Fibroblast of upper back skin (primary cell): Measurements from ENCODE around the gene VAV2.

Experiments used
- DNase-seq: peaks from one replicate; pipeline ENCODE4 v3.0.0-alpha.2; 2013

Gene VAV2, protein sequence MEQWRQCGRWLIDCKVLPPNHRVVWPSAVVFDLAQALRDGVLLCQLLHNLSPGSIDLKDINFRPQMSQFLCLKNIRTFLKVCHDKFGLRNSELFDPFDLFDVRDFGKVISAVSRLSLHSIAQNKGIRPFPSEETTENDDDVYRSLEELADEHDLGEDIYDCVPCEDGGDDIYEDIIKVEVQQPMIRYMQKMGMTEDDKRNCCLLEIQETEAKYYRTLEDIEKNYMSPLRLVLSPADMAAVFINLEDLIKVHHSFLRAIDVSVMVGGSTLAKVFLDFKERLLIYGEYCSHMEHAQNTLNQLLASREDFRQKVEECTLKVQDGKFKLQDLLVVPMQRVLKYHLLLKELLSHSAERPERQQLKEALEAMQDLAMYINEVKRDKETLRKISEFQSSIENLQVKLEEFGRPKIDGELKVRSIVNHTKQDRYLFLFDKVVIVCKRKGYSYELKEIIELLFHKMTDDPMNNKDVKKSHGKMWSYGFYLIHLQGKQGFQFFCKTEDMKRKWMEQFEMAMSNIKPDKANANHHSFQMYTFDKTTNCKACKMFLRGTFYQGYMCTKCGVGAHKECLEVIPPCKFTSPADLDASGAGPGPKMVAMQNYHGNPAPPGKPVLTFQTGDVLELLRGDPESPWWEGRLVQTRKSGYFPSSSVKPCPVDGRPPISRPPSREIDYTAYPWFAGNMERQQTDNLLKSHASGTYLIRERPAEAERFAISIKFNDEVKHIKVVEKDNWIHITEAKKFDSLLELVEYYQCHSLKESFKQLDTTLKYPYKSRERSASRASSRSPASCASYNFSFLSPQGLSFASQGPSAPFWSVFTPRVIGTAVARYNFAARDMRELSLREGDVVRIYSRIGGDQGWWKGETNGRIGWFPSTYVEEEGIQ

DNA sequence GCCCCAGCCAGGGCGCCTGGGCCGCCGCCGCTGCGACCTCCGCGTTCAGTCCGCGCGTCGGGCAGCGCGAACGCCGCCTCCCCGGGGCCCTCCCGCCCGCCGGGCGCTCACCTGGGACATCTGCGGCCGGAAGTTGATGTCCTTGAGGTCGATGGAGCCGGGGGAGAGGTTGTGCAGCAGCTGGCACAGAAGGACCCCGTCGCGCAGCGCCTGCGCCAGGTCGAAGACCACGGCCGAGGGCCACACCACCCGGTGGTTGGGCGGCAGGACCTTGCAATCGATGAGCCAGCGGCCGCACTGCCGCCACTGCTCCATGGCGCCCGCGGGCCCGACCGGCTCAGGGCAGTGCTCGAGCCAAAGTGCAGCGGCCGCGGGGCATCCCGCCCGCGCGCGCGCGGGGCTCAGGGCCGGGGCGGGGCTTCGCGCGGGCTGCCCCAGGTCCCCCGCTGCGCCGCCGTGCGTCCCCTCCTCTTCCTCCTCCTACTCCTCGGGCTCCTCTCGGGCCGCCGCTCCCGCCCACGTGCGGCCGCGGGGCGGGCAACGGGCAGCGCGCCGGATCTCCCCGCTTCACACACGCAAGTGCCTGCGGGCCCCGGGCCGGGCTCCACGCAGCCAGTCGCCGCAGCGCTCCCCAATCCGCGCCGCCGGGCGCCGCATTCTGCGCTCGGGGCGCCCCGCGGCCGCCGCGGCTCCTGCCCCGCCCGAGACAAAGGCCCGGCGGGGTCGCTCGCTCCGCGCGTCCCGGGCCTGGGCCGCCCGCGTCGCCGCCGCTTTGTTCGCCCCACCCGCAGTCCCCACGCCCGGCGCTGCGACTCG, at the start of gene VAV2:
Gene VAV2, minus strand, starts transcription at position 361 of the 816 bp plus-strand sequence. Its CDS starts 46 bp downstream, at position 315.
- peak; percentile 68 for DNase-seq

DNA sequence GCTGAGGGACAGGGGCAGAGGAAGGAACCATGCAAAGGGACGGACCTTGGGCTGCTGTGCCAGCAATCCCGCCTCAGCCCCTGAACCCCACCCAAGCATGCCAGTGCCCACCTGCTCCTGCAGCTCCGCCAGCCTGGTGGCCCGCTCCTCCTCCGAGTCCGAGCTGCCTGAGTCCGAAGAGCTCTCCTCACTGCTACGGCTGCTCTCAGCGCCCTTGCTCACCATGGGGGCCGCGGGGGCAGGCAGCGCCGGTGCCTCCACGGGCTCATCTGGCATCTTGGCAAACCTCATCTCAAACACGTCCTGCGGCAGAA, 49.5 kb upstream of the VAV2 start:
- no peak for DNase-seq

DNA sequence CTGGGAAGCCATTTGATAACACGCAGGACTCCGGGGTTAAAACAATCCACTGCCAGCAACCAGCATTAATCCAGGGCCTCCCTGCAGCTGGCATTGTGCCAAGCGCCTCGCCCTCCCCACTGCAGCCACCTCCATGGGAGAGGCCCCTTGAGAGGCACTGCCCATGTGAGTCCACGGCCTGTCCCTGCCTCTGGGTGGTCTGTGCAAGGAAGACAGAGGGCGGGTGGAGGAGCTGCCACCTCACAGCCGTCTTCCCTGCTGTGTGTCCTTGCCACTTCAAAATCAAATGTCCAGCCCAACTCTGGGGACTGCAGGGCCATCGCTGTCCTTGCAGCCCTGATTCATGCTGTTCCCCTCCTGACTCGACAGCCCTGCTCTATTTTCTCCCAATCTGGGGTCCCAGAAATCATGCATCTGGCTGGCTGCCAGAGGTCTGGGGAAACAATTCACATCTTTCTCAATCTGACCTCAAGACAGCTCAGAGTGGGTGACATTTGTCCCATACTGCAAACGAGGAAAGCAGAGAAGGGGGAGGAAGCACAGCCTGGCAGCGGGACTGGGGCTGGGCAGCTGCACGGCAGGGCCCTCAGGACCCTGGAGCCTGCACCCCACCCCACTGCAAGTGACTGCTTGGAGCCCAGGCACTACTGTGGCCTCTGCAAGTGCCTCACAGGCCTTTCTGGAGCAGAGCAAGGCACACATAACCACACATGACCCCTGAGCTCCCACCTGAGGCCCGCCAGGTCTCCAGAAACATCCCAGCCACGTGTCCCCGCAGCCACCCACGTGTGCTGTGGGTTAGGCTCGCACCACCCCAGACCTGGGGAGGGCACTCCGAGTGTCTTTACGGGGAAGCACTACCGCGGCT, 48.9 kb upstream of the VAV2 start:
- no peak for DNase-seq

DNA sequence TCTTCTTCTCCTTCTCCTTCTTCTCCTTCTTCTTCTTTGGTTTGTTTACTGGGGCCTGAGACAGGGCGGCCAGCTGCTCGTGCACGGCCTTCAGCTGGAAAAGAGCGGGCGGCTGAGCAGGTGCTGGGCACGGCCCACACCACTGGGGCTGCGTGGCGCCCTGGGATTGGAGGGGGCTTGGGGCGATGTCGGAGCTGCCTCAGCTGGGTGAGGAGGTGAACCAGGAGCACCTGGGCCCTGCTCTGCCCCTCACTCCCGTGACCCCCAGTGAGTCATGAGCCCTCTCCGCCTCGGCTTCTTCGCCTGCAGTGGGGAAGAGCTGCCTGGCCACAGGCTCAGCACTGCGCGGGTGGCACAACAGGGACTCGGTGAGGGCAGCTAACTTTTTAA, 48.0 kb upstream of the VAV2 start:
- no peak for DNase-seq

DNA sequence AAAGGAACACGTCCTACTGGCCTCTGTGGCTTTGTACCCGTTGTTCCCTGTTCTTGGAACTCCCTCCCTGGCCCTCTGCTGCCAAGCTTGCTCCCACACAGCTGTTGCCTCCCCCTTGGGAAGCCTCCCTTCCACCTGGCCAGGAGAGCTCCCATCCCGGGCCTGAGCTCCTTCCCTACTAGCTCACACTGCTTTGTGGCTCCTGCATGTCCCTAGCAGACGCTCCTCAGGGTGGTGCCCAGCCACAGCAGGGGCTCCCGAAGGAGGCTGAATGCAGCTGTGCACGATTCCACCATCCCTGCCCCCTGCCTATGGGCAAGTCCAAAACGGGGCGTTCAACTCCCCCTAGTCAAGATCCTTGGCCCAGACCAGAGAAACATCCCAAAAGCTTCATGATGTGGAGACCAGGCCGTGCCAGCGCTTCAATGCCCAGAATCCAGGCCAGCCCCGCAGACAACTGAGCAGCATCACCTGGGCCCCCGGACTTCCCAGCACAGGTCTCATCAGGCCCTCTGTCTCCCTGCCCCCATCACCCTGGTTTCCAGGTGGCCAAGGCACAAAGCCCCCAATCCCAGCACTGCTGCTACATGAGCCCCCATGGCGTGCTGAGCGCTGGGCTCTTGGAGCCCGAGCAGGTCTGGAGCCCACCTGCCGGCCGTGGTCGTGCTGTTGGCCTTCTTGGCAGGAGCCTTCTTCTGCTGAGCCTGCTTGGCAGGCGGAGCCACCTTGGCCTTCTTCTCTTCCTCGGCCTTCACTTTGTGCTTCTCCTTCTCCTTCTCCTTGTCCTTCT, 47.5 kb upstream of the VAV2 start:
- DNase-seq: no peak

DNA sequence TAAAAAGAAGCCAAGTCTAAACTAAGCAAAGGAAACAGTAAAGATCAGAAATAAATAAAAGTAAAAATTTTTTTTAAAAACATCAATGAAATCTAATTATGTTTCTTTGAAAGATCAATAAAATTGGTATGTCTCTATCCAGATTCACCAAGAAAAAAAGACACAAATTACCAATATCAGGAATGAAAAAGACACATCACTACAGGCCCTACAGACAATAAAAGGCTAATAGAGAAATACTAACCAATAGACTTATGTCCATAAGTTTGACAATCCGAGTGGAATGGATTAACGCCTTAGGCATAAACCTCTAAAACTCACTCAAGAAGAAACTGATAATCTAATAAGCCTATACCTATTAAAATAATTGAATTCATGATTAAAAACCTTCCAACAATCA, 45.5 kb upstream of the VAV2 start:
- DNase-seq: no peak

DNA sequence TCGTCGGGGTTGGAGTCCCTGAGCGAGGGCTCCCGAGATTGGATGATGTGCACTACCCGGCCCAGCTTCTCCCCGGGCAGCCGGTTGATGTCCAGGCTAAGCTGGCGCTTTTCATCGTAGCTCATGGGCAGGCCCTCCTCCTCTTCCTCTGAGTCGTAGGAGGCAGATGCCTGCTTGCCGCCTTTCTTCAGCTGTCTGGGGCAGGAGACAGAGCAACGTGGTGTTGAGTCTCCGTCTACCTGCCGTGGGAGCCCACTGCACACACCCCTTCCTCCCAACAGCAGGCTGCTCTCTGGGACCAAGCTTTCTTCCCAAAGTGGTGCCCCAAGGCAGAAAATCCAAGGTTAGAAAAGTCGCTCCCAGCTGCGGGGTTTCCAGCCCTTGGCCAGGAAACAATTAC, 44.0 kb upstream of the VAV2 start:
- DNase-seq: no peak

DNA sequence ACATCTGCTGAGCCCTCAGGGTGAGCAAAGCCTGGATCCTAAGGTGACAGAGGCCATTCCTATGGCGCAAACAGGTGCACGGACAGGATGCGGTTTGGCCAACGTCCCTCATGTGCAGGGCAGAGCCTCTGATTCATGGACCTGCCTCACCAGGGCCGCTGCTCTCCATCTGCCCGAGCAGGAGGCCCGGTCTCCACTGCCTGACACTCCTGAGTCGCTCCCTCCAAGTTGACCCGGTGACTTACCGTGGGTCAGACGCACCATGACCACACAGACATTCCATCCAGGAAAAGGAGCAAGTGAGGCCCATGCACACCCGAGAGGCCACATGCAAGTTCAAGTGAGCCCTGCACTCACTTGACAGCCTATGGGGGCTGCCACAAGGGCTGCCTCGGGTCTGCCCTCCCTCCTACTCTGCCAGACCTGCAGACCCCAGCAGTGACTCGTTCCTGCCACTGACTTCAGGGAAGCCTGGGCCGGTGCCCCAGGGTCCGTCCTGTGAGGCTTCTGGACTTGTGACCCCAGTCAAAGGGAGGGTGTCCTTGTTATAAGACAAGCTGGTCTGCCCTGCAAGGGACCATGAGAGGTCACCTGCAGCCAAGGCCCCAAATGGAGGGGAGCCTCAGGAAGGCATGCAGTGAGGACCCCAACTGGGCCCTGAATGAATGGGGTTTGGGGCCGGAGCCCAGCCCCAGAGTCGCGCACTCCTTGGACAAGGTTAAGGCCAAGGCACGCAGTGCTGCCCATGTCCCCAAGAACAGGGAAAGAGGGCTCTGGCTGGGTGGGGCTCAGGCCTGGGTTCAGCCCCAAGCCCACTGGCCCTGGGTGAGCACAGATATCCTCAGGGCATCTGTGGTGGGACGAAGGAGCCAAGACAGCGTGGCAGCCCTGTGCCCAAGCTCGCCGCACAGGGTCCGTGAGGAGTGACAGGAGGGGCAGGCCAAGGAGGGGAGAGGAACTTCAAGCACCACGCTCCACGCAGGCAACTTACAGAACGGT, 43.2 kb upstream of the VAV2 start:
- DNase-seq: no peak

DNA sequence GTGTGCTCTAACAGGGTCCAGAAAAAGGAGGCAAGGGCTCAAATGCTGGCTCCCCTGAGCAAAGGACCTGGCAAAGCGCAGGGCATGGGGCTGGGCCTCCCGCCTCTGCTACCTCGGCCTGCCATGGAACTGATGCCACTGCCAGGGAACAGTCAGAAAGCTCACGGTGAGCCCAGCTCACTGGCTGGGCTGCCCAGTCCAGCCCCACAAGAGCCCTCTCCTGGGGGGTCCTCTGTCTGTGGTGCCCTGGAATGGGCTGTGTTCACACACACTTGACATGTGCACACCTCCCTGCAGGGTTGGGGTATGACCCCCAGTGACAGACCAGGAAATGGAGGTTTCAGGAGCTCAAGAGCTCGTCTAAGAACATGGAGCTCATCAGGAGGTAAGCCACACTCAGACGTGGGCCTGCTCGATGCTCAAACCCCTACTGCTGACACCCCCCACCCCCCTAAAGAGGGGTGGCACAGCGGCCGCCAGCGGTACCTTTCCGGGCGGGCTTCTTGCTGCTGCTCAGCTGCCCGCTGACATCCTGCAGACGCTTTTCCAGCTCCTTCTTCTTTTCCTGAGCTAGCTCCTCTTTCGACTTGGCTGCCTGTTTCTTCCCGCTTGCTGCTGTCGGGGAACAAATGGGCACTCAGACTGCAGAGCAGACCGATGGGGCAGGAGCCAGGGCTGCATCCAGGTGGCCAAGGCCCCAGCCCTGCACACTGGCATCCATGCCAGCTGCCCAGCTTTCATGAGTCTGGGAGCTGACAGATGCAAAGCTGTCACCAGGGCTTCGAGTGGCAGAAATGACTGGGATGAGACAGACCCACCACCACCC, 42.3 kb upstream of the VAV2 start:
- no peak for DNase-seq

DNA sequence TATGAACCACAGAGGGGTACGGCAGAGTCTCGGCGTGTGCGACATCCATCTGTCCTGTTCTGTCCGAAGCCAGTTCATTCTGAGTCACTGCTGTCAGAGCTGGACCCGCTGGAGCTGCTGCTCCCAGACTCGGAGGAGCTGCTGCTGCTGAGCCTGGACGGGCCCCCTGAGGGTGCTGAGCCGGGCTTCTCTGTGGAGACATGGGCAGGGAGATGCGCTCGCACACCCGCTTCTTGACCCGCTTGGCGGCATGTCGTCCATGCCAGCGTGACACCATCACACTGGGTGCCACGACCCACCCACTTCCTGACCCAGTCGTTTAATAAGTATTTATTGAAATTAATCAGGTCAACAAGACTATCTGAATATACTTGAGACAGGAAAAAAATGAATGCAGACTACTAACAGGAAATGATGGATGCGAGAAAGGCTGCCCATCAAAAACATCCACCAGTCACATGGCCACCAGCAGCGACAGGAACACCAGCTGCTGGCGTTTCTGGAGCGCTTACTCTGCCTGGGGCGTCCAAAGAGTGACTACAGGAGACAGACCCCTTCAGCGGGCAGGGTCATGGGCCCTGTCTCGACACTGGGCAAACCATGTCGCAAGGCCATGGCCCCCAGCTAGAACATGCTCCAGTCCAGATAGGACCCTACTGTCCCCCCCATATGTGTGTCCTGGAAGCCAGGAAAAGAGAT, 41.5 kb upstream of the VAV2 start:
- no peak for DNase-seq

DNA sequence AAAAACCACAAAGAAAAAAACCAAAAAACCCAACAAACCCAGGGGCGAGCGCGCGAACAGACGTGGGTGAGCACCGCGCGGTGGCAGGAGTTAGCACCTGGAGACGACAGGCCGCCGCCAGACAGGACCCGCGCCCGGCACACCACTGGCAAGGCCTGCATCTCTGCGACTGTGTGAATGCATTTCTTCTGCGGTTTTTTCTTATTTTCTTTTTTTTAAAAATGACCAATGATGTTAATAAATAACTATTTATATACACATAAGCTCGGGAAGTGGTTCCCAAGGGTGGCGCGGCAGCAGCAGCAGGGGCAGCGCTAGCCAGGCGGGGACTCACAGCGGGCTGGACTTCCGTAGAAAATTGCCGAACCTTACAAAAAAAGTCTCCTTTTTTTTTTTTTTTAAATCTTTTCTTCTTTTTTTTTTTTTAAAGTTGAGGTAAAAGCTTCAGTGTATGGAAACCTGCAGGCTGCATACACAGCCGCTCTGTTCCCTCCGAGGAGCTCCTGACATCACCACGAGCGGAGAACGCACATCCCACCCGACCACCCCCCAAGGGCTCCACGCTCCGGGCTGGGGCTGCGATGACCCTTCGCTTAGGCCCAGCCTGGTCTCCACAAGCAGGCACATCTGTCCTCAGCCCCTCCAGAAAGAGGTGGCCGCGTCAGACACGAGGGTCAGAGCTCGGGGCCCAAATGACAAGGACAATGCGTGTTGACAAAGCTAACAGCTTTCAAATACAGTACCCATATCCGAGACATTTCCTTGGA, 40.5 kb upstream of the VAV2 start:
- DNase-seq: no peak

DNA sequence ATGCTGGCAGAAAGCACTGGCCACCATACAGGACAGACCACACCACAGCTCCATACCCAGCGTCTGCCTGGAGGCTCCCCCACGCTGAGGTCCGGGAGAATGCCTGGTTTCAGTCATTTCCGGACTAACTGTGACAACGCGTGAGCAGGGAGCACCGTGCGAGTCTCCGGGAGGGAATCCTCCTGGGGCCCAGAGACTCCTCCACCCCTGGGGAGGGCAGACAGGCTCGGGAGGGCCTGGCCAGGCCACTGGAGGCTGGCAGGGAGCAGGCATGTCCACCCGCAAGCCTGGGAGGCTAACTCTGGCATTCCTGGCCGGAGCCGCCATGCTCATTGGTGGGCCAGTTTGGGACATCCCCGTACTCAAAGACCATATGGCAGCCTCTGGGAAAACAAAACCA, 39.7 kb upstream of the VAV2 start:
- no peak for DNase-seq

DNA sequence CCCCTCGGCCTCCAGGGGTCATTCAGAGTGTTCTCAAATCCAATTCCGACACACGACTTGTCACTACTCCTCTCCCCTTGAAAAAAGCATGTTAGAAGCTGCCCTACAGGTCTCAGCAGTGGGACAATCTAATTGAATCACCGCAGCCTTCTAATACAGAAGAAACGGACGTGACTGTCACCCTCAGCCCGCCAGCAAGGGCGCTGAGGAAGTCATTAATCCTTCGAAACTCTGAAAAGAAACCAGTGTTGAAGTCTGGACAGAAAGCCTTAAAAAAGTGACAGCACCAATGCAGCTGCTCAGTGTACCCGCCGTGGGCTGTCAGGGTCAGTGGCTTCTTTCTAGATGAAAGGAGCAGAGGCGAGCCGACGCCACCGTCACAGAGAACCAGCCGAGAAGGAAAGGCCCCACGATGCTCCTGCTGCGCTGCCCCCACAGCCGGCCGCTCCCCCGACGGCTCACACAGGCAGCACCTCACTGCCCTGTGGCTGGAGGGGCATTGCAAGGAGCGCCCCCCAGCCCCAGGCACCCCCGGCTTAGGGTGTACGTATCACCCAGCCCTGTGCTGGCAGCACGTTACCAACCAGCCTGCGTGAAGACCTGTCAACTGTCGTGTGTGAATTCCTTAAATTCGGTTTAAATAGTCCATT, 38.8 kb upstream of the VAV2 start:
- no peak for DNase-seq

DNA sequence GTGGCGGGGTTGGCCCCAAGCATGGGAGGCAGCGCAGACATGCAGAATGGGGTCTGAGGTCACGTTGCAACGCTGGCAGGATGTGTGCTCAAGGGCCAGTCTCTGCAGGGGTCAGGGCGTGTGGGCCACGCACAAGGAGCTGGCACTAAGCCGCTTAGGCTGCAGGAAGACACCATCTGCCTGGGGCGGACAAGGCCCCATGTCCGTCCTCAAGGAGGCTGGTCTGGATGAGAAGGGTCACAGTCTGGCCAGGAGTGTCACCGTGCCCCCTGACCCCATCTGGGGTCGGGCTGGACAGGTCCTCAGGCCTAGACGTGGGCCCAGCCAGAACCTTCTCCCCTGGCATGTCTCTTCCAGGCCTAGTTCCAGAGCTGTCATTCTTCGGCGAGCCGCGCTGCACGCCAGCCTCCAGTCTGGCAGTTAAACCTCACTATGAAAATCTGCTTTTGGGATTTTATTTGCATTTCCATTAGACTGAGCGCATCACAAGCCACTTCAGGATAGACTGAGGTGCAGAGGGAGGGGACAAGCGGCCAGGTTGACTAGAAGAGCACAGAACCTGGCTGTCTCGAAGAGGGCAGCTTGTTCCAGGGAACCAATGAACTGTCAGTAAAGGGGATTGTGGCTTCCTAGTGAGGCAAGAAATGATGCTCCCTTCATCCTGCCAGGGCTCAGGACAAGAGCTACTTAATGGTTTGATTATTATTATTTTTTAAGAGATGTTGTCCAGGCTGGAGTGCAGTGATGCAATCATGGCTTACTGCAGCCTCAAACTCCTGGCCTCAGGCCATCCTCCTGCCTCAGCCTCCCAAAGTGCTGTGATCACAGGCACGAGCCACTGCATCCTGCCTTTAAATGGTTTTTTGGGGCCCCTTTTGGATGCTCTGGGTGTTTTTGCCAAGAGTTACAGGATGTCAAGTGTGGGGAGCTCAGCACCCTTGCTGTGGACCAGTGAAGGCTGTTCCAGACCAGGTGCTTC, 37.4 kb upstream of the VAV2 start:
- no peak for DNase-seq

DNA sequence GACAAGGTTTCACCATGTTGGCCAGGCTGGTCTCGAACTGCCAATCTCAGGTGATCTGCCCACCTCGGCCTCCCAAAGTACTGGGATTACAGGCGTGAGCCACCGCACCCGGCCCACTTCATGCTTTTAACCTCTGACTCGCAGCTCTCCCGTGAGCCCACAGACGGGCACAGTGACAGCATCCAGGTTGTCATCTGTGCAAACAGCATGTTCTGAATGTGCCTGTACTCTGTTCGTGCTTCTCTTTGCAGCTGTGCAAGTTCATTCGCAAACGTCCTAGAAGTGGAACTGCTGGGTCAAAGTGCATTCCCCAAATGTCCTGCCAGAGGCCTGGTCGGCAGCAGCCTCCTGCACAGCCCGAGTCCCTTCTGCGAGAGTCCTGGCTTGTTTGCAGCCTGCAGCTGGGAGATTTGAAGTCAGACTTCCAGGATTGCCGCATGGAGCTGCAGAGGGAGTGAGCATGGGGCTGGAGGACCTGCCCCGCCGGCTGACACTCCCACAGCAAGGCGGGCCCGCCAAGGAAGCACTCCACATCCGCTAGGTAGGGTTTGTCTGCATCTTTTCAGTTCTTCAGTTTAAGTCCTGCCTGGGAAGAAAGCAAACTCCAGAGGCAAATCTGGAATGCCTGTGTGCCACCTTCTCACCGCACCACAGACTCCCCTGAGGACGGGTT, 36.6 kb upstream of the VAV2 start:
- DNase-seq: no peak
